HL-60 (cell line): ENCODE results near the gene NCAPH2.

Experiments
- DNase-seq, 2 experiments: peaks; one replicate each; pipeline ENCODE4 v3.0.0-alpha.2; 2010 to 2020; ENCODE audit warnings: low read depth in 1 of 2, low spot score in 1 of 2
- H3K27ac ChIP-seq: fragments of 250-450 bp; sonication (Bioruptor Pico); replicated peaks from 2 replicates; pipeline ENCODE4 v1.5.1; 2020; ENCODE audit warnings: mild to moderate bottlenecking, moderate library complexity
- H3K27me3 ChIP-seq: fragments of 250-450 bp; sonication (Bioruptor Pico); 2 replicates; pipeline ENCODE4 v1.5.1; 2021; ENCODE audit warnings: mild to moderate bottlenecking, moderate library complexity; ENCODE audit not compliant: insufficient read depth, poor library complexity, severe bottlenecking
- H3K4me3 ChIP-seq: replicated peaks from 2 replicates; pipeline ENCODE4 v1.5.1; 2011; ENCODE audit warnings: mild to moderate bottlenecking, control low read depth, low read length; ENCODE audit not compliant: insufficient read depth
- CTCF ChIP-seq: IDR thresholded peaks from one replicate; pipeline ENCODE4 v1.5.1; 2011; ENCODE audit warnings: low read length, control low read depth, inconsistent platforms; ENCODE audit not compliant: insufficient read depth
- GABPA ChIP-seq: IDR thresholded peaks from 2 replicates; pipeline ENCODE4 v1.6.1; 2012; ENCODE audit warnings: low read depth
- POLR2AphosphoS5 ChIP-seq: IDR thresholded peaks from 2 replicates; pipeline ENCODE4 v1.6.1; 2012; ENCODE audit warnings: low read depth
- REST ChIP-seq: IDR thresholded peaks from 2 replicates; pipeline ENCODE4 v1.6.1; 2012; ENCODE audit warnings: low read depth; ENCODE audit not compliant: insufficient replicate concordance
- SPI1 ChIP-seq: IDR thresholded peaks from 2 replicates; pipeline ENCODE4 v1.6.1; 2012; ENCODE audit warnings: low read depth, mild to moderate bottlenecking, borderline replicate concordance

The NCAPH2 gene

GRCh38 chr22:50522208-50522805 is 14.3 kb downstream of the NCAPH2 start:
- Histone ChIP-seq H3K27me3 (no peaks in the 10 kb centered on the region), H3K27ac (no peak overlapping the region), H3K4me3 (no peak overlapping the region)
- TF ChIP-seq REST (no peak), POLR2AphosphoS5 (no peak), GABPA (no peak), CTCF (no peak), SPI1 (no peak)
- DNase-seq = no peak

- Histone ChIP-seq H3K27ac (no peak overlapping the region), H3K27me3 (no peaks in the 10 kb centered on the region), H3K4me3 (no peak overlapping the region)
- TF ChIP-seq POLR2AphosphoS5 = peak; percentile 13; the same call in 1 of the 2 replicates
- no peak for TF ChIP-seq REST
- DNase-seq = no peak
Measured at GRCh38 chr22:50522806-50523438, 14.9 kb downstream of the NCAPH2 start.

- Histone ChIP-seq H3K27me3 (no peaks in the 10 kb centered on the region), H3K4me3 (no peak overlapping the region), H3K27ac (no peak overlapping the region)
- TF ChIP-seq GABPA (no peak), CTCF (no peak)
- DNase-seq = no peak
Measured at GRCh38 chr22:50523458-50523805, 15.4 kb downstream of the NCAPH2 start.

GRCh38 chr22:50523806-50524675 is 16.0 kb downstream of the NCAPH2 start:
- H3K27ac ChIP-seq = peak overlapping the region; percentile 91
- H3K4me3 ChIP-seq = peak overlapping the region; percentile 70
- no peaks in the 10 kb centered on the region for H3K27me3 ChIP-seq
- TF ChIP-seq CTCF (no peak), POLR2AphosphoS5 (0 out of 2 replicates have a peak, but pooled peaks have one; percentile 57)
- DNase-seq = no peak
